Activated T-helper 9 cell treated with anti-CD3 and anti-CD28 coated beads, Interleukin-2, amount 50 U/mL, for 16 hours (primary cell): ENCODE results near the gene ACOT7.
"Not testable (repeated sequence)": the region's sequence is repeated elsewhere in the genome, so short reads cannot be mapped to it uniquely, and the experiment has no call there.

Experiments
- DNase-seq: peaks from one replicate; pipeline ENCODE4 v3.0.0-alpha.2; 2020; ENCODE audit warnings: low read depth

Gene ACOT7

DNA sequence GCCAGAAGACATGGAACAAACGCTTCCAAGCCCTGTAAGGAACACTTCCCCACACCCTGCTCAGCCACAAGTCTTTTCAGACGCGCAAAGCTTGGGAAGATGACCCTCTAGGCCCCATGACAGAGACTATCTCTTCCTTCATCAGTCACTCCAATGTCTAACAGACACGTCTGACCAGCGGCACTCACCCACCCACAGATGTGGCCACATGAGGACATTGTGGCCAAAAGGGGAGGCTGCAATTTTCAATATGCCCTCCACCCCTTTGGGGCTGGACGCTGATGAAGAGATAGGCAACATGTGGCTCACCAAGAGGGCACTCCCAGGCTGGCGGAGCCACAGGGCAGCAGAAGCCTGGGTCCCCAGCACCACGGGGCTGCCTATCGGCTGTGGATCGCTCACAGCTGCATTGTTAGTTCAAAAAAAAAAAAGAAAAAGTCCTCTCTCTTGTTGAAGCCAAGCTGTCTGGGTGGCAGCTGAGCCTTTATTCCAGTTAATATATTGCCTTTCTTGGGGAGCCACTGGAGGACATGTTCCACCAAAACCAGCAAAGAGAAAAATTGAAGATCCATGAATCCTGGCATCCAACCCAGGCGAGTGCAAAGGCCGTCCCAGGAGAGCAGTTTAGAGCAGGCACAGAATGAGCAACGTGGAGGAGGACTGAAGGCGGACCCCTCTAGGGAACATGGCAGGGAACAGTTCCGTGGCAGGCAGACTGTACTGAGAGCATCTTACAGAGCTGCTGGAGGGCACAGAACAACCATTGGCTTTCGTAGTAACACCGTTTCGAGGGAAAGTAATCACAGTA is 80.0 kb downstream of the ACOT7 start:
- no peak for DNase-seq

DNA sequence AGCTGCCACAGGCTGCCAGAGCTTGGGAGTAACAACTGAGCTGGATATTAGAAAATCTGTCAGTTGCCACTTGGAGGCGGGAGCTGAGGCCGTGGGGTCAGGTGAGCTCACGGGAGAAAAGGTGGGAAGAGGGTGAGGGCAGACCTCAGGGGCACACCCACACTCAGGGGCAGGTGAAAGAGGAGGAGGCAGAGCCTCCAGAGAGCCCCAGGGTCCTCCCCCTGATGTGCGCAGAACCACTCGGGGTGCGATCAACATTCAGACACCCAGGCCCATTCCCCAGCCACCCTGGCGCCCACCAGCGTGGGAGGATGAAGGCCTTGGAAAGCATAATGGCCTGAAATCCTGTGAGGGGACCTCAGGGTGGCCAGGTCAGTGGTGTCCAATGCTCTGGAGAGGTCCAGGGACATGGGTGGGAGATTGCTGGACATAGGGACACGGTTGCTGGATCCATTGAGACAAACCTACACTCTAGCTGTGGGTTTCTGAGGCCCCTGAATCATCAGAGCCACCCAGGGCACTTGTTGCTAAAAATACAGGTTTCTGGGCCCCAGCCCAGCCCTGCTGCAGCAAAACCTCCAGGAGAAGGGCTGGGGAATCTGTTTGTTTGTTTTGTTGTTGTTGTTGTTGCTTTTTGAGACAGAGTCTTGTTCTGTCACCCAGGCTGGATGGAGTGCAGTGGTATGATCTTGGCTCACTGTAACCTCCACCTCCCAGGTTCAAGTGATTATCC is 83.3 kb downstream of the ACOT7 start:
- DNase-seq: no peak

DNA sequence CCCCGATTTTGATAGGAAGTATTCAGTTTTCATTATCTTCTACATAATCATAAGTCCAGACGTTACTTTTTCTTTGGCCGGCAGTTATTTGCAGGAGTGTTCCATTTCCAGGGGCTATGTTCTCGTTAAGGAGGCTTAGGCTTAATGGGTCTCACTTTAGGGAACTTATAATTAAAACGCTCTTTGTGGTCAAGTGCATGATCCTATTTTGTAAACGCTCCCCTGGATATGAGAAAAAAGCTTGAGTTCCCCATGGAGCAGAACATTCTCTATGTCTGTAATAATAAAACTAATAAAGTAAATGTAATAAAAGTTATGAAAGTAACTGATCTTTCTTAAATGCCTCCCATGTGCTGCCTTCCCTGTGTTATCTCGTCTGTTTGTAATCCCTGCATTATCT is 84.0 kb downstream of the ACOT7 start:
- DNase-seq: no peak

DNA sequence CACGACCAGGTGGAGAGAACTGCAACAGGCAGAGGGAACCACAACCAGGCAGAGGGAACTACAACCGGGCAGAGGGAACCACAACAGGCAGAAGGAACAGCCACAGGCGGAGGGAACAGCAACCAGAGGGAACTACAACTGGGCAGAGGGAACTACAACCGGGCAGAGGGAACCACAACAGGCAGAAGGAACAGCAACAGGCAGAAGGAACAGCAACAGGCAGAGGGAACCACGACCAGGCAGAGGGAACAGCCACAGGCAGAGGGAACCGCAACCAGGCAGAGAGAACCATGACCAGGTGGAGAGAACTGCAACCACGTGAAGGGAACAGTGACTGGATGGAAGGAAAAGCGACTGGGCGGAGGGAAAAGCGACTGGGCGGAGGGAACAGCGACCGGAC is 85.1 kb downstream of the ACOT7 start:
- DNase-seq: no peak

DNA sequence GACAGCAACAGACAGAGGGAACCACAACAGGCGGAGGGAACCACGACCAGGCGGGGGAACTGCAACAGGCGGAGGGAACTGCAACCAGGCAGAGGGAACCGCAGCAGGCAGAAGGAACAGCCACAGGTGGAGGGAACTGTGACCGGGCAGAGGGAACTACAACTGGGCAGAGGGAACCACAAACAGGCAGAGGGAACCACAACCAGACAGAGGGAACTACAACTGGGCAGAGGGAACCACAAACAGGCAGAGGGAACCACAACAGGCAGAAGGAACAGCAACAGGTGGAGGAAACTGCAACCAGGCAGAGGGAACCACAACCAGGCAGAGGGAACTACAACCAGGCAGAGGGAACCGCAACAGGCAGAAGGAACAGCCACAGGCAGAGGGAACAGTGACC is 85.9 kb downstream of the ACOT7 start:
- DNase-seq: not testable (repeated sequence)

DNA sequence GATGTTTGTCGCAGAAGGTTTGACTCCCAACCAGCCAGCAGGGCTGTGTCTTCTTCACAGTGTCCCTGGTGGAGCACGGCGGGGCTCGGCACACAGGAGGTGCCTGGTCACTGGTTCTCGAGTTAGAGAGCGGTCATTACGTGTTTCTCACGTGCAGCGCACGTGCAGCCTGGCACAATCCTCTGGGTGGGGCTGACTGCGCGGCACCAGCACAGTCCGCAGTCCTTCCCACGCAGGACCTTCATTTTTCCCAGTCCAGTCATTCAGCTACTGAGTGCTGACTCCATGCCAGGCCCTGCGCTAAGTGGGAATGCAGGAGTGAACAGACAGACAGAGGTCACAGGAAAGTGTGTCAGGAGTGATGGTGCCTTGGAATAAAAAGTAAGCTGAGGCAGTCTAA is 86.5 kb downstream of the ACOT7 start:
- DNase-seq: no peak

DNA sequence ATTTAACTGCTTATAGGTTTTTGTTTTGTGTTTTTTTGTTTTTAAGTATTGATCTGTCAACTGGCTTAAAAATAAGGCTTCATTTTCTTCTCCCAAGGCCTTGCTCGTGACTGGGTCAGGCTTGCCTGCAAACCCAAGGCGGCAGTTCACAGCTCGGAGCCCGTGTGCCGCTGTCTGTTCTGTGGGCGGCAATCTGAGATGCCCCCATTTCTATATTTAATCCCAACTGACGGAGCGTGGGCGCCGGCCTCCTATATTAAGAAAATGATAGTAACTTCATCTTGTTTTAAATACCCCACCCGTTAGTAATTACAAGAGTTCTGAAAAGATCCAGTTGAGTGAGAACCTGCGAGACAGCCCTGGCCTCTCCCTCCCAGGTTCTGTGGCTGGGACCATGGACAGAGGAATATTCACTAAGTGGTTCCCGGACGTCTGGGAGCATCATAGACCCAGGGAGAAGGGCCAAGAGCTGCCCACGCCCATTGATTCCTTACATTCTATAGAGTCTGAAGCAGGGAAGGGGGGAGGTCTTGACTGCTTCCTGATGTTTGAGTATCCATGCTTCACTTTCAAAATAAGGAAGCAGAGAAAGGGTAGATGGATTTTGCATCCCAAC is 90.1 kb downstream of the ACOT7 start:
- DNase-seq: no peak

DNA sequence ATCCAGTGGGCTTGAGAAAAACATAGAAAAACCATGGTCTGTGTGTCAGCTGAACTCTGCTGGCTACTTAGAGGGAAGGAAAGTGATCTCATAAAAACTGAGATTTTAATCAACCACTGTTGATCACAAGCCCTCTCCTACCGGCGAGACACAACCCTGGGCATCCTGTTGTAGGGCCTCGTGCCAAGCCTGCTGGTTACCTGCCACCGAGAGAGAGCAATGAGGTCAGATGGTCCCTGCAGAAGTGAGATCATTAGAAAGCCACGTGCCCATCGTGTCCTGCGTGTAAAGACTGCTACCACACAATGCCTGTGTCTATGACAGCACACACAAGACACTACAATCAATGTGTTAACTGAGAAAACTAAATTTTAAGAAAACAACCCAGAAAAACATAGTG is 91.0 kb downstream of the ACOT7 start:
- DNase-seq: no peak

DNA sequence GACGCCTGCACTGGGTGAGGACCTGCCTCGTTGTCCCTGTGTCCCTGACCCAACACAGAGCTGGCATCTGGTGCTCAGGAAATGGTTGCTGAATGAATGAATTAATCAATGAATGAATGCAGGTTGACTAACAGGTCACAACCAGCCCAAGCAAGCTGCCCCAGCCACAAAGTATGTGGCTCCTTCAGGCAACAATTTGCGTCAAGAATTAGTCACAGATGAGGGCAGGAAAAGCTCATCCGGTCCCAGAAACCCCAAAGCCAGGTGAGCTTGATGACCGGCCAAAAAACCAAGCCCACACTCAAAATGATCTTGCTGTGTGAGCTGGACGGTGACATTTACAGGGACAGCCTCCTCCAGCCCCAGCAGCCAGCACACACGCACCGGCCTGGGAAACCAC is 92.0 kb downstream of the ACOT7 start:
- DNase-seq: no peak

DNA sequence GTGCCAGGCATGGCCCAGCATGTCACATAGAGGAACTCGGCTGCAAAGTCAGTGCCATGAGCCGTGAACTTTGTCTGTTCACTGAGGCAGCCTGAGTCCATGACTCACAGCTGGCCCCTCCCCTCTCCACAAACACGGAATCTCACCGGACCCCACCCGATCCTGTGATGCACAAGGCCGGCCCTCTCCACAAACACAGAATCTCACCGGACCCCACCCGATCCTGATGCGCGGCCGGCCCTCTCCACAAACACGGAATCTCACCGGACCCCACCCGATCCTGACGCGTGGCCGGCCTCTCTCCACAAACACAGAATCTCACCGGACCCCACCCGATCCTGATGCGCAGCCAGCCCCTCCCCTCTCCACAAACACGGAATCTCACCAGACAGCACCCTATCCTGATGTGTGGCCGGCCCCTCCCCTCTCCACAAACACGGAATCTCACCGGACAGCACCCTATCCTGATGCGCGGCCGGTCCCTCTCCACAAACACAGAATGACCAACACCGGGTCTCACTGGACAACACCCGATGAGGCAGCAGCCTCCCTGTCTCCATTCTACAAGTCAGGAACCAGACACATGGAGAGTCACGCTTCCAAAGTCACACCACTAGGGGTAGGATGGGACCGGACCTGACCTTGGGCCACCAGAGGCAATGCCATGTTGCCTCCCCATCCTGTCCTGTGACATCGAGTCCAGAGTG is 93.1 kb downstream of the ACOT7 start:
- no peak for DNase-seq

DNA sequence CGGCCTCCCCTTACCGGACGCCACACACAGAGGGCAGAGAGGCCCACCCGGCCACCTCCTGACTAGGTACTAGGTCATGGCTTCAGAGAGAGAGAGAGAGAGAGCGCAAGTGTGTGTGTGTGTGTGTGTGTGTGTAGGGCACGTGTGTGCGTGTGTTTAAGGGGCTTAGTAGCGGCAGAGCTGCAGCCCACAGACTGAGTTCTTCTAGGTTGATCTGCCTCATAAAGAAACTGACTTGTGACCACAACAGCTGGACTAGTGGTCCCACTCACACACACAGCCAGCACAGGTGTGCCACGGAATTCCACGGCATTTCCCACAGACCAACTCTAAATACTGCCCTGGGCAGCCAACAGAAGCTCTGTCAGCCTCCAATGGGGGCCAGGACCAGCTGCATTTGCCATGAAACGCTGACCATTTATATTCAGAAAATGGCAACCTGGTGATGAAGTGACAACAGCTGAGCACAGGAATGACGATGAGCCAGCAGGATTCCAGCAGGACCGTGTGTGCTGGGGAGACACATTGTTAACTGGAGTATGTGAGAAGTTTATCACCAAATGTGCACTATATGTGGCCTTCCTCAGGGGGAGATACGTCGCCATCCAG is 93.9 kb downstream of the ACOT7 start:
- no peak for DNase-seq

DNA sequence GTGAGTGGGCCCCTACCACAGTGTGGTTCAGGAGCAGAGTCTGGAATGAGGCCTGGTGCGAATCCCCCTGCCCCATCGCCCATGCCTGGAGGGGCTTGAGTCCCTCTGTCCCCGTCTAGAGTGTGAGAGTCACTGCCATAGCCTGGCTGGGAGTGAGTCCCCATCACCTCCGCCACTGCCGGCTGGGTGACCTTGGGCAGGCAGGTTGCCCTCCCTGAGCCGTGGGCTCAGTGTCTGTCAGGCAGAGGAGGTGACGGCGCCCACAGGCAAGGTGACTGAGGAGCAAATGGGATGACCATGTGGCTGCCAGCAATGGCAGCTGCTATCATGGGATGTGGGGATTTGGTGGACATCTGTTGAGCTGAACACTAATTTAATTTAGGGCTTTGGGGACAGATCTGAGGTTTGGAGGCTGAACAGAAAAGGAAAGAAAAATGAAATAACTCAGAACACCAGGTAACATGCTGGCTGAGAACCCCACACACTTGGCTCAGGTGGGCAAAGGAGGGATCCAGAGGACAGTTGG is 94.6 kb downstream of the ACOT7 start:
- no peak for DNase-seq

DNA sequence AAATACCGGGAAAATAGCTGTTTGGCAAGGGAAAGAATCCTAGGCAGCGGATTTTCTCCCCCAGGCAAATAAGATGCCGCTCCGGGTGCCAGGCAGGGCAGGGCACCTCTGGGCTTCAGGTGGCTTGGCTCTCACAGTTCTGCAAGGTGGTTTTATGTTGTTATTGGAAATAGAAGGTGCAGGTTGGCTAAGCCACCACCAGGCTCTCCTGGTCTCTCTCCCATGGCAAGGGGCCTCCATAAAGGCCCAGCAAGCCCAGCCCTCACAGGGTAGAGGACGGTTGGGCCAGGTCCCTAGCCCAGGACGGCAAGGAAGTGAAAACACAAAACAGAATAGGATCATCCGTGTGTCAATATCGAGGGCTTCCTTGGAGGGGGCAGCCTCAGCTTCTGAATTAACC is 95.0 kb downstream of the ACOT7 start:
- DNase-seq: no peak

DNA sequence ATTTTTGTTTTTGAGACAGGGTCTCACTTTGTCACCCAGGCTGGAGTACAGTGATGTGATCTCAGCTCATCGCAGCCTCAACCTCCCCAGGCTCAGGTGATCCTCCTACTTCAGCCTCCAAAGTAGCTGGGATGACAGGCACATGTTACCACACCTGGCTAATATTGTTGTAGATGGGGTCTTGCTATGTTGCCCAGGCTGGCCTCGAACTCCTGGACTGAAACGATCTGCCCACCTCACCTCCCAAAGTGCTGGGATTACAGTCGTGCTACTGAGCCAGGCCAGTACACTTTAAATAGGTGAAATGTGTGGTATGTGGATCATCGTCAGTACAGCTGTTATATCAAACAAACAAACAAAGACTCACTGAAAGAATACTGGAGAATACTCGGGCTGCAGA is 97.7 kb downstream of the ACOT7 start:
- DNase-seq: no peak

DNA sequence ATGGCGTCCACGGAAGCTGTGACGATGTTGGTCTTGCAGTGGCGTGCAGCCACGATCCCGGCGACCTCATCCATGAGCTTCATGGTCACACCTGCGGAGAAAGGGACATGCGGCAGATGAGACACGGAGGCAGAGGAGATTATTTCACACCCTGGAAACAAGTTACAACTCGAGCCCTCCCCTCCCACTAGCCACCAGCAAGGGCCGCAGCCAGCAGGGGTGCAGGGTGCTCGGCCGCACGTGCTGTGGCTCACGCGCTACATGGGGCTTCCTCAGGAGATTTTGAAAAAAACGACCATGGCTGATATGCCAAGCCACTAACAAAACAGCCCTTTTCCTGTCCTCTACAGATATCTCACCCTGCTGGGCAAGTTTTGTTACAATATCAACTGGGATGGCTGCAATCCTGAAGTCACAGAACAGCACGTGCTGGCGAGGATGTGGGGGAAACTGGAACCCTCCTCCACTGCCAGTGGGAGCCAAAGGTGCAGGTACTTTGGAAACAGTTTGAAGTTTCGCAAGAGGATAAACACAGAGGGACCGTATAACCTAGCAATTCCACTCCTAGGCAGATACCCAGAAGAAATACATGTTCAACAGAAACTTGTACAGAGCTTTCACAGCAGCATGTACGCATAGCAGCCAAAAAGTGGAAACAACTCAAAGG is 98.5 kb downstream of the ACOT7 start:
- DNase-seq: no peak

DNA sequence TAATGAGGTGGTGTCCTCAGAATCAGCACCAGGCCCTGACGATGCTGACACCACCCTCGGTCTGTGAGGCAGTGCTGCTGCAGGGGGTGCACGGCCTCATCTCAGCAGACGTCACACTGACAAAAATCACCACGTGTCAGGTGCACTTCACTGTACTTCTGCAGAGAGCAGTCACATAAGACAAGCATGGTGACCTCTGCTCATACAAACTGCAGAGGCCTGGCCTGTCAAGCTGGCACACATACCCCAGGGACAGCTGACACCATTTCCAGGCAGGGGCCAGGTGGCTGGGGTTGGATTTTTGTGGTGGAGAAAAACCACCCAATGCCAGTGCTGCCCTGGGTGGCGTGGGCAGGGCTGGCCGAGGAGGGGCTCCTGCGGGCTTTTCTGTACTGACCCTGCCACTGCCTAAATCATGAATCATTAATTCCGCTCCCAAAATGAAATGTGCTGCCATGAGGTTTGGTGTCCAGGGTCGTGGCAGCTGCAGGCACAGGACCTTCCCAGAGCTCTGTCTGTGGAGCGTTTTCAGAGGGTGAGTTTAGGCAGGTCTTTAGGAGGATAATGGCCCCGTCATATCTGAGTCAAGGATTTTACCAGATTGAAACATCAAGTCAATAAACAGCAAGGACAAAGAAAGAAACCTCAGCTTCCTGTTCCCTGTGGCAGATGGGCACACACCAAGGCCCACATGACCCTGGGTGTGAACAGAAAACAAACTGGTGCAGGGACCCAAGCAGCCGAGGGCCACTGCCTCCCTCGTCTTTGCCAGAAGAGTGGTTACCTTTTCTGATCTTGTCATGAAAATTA is 99.3 kb downstream of the ACOT7 start:
- DNase-seq: no peak

DNA sequence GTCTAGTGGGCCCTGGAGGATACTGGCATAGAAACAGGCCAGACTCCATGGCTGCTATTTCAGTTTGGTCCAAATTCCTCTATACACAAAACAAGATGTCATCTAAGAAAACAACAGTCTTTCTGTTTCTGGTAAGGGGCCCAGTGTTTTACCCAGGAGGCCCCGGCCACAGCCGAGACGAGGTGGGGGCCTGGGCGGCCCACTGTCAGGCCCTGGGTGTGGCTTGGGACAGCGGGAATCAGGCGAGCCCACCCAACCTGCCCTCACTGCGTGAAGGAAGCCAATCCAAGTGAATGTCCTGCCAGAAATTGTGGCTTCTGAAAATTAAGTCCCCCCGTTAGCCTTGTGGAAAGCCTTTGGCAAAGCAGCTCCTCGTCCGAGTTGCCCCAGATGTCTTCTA is 101.5 kb downstream of the ACOT7 start:
- DNase-seq: no peak

DNA sequence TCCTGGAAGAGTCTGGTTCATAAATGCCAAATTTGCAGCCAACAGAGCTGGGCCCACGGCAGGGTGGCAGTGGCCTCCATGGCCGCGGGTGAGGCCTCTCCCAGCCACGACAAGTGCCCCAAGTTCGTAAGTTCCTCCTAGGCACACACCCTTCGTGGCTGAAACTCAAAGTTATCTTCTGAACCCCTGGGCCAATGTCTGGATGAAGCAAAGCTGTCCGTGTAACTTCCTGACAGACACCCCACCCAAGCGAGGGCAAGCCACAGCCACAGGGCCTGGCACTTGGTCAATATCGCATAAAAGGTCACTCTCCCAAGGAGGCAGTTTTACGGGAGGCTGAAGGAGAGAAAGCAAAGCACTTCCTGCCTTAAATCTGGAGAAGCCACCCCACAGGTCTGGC is 104.9 kb downstream of the ACOT7 start:
- no peak for DNase-seq

DNA sequence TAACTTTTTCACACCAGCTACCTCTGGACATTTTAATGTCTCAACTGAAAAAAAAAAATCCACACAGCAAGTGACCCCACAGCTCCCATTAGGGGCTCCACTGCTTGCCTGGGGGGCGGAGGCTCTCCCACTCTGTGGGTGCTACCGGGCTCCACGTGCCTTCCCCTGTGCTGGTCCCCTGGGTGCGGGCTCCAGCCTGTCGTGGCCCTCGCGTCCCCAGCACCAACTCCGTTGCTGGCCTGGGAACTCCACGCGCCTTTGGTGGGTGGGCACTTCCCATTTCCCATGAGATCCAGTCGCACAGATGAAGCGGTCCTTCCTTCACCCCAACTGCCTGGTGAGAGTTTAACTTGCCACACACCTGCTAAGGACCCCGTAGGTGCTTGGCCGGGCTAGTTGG is 105.5 kb downstream of the ACOT7 start:
- no peak for DNase-seq

DNA sequence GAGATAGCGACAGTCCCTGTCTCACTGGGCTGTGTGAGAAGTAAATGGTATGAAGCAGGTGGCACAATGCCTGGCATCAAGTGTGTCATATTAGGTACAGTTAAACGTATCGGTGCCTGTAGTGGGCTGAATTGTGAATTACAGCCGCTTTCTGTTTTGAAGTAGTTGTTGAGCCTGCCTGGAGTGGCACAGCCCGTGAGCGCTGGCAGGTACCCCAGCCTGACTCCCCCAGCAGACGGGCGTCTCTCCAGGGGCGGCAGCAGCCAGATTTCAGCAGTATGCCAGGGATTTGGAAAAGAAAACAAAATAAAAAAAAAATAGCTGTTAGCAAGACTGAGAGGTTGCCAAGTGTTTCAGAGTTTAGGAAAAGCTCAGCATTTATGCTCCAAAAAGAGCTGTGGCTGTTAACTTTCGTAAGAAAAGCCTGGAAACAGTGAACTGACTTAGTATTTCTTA is 106.1 kb downstream of the ACOT7 start:
- DNase-seq: no peak
